ENCODE data around the gene ELK4.

The ELK4 gene

DNA sequence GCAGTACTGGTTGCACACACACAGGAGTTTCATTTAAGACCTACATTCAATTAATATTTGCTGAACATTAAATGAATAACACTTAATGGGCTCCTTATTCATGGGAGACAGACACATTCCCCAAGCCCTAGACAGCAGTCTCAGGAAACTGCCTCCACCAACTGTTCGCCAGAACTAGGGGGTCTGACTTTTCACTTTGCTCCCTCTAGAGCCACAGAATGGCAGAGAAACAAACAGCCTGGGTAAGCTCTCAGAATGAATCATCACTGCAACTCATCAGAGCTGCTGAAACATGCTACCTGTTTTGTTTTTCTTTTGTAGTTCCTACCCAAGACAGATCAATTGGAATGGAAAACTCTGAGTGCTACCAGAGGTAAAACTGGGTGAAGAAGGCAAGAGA lies 31.7 kb downstream of the ELK4 start:
- Histone ChIP-seq H3K4me2 (ENCODE audit: low read length) (no peak overlapping the region), H3K4me1 (ENCODE audit: control insufficient read depth, insufficient read depth, low read length) (peaks cover 8% of the 10 kb centered on the region), H3K9me3 (replicated peaks; ENCODE audit: low read length) (no peaks in the 10 kb centered on the region), H3K9ac (ENCODE audit: low read depth, low read length) (no peak overlapping the region), H3K4me3 (ENCODE audit: low read length) (no peak overlapping the region), H3K36me3 (ENCODE audit: insufficient read depth, low read length) (peaks cover 6% of the 10 kb centered on the region), H3K27me3 (ENCODE audit: control insufficient read depth, insufficient read depth, low read length) (no peaks in the 10 kb centered on the region)

DNA sequence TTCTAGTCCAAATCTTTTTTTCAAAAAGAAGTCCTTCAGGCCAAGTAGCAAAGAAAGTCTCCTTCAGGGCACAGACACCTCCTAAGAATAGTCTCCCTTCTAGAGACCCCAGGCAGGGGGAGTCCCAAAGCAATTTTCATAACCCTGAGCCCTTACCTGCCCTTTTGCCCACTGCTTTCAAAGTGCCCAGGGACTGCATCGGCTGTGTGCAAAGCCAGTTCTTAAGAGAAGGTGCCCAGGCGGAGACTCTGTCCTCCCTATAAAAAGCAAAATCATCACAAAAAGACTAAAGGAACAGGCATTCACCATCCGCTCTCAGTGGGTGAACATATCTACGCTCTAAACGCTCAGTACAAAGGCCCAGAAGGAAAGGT lies 32.2 kb downstream of the ELK4 start:
- Histone ChIP-seq H3K4me1 (ENCODE audit: control insufficient read depth, insufficient read depth, low read length) (peaks cover 8% of the 10 kb centered on the region), H3K4me2 (ENCODE audit: low read length) (no peak overlapping the region), H3K9ac (ENCODE audit: low read depth, low read length) (no peak overlapping the region), H3K36me3 (ENCODE audit: insufficient read depth, low read length) (peaks cover 6% of the 10 kb centered on the region), H3K27me3 (ENCODE audit: control insufficient read depth, insufficient read depth, low read length) (no peaks in the 10 kb centered on the region), H3K9me3 (replicated peaks; ENCODE audit: low read length) (no peaks in the 10 kb centered on the region), H3K4me3 (ENCODE audit: low read length) (no peak overlapping the region)

DNA sequence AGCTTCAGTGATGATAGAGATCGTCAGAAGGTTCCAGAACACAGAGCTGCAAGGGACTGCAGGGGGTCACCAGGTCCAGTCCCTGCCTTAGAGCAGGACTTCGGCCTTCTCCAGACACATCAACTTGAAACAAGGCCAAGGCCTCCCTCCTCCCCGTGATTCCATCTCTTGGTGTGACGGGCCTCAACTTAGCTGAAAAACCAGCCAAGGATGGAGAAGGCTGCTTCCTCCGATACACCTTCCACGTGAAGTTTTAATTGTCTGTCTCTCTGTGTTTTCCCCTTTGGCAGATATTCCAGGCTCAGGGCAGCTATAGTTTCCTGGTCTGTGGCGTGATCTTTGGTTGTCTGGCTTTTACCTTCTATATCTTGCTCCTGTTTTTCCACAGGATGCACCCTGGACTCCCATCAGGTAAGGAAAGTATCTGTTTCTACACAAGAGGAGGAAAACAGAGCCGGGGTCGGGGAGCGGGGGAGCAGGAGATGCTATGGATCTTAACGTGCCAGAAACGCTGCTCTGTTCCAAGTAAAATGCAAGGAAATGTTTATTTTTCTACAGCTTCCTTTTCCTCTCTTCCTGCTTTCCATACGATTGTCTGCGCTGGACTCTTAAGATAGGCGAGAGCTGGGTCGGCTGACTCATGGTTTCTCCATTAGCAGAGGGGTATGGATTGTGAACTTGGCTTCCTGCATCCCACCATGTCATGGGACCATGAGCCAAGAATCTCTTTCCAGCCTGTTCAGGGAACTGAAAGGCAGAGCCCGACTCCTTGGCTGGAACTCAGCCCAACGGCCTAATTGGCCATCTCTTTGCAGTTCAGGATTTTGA lies 32.8 kb downstream of the ELK4 start:
- H3K4me3 ChIP-seq (ENCODE audit: low read length) = no peak overlapping the region
- no peaks in the 10 kb centered on the region for H3K27me3 ChIP-seq (ENCODE audit: control insufficient read depth, insufficient read depth, low read length)
- no peak overlapping the region for H3K9ac ChIP-seq (ENCODE audit: low read depth, low read length)
- H3K9me3 ChIP-seq (replicated peaks; ENCODE audit: low read length) = no peaks in the 10 kb centered on the region
- H3K4me2 ChIP-seq (ENCODE audit: low read length) = no peak overlapping the region
- H3K4me1 ChIP-seq (ENCODE audit: control insufficient read depth, insufficient read depth, low read length) = peaks cover 8% of the 10 kb centered on the region
- H3K36me3 ChIP-seq (ENCODE audit: insufficient read depth, low read length) = peaks cover 6% of the 10 kb centered on the region

DNA sequence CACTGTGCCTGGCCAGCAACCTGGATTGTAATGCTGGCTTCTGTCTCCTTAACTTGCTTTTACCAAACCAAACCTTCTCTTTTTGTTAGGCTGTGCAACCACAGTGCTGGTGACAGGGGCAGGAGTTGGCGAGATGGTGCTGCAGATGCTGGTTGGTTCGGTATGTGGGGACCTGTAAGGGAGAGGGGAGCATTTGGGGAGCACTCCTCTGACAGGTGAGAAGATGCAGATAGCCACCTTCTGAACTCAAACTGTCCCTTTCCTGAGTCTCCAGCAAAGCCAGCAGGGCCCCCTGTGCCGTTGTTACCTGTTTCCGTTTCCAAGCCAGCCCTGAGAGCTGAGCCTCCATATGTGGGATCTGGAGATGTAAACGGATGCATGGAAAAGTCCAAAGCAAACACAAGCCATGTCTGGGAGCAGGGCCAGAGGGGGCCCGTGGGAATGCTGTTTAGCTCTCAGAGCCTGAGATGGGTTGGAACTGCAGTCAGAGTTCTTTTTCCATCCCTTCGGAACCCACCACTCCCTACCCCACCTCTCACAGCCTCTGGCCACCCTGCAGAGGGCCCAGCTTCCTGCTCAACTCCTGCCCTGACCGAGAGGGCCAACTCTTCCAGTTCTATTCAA lies 34.0 kb downstream of the ELK4 start:
- Histone ChIP-seq H3K9ac (ENCODE audit: low read depth, low read length) (no peak overlapping the region), H3K9me3 (replicated peaks; ENCODE audit: low read length) (no peaks in the 10 kb centered on the region)

DNA sequence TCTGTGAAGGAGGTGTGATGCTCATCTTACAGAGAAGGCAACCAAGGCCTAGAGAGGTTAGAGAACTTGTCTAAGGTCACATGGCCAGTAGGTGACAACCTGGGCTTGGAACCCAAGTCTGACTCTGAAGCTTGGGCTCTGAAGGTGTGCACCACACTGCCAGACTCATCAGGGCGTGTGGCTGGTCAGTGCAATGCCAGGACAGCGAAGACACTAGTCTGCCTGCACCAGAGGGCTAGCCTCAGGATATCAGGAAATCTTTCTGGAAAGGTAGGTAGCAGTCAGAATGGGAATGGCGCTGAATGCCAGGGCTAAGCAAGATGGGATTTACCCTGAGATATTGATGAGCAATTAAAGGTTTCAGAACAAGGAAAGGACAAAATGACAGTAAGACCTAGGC lies 34.9 kb downstream of the ELK4 start:
- Histone ChIP-seq H3K36me3 (ENCODE audit: insufficient read depth, low read length) (peaks cover 6% of the 10 kb centered on the region), H3K4me2 (ENCODE audit: low read length) (no peak overlapping the region), H3K9ac (ENCODE audit: low read depth, low read length) (no peak overlapping the region), H3K9me3 (replicated peaks; ENCODE audit: low read length) (no peaks in the 10 kb centered on the region), H3K27me3 (ENCODE audit: control insufficient read depth, insufficient read depth, low read length) (no peaks in the 10 kb centered on the region), H3K4me1 (ENCODE audit: control insufficient read depth, insufficient read depth, low read length) (peaks cover 11% of the 10 kb centered on the region), H3K4me3 (ENCODE audit: low read length) (no peak overlapping the region)

More for the DNA sequence above, 34.0 kb downstream of the ELK4 start:
- Histone ChIP-seq H3K4me1 (ENCODE audit: control insufficient read depth, insufficient read depth, low read length) (peaks cover 8% of the 10 kb centered on the region), H3K36me3 (ENCODE audit: insufficient read depth, low read length) (peaks cover 6% of the 10 kb centered on the region), H3K4me3 (ENCODE audit: low read length) (no peak overlapping the region), H3K4me2 (ENCODE audit: low read length) (no peak overlapping the region), H3K27me3 (ENCODE audit: control insufficient read depth, insufficient read depth, low read length) (no peaks in the 10 kb centered on the region)

DNA sequence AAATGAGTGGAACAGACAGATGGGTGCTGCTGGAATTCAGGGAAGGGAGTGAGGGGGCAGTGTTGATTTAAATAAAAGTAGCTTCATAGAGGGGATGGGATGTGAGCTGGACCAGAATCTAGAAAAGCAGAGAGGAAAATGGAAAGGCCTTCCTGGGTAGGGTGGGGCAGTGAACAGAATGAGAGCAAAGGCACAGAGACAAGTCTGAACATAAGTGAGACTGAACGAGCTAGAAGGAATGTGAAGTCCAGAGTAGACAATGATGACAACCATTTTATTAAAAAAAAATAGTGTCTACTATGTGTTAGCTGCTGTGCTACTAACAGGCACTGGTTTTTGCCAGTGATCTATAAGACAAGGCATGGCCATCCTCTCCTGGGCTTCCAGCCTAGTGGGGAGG lies 36.0 kb downstream of the ELK4 start:
- H3K4me1 ChIP-seq (ENCODE audit: control insufficient read depth, insufficient read depth, low read length) = peaks cover 11% of the 10 kb centered on the region

DNA sequence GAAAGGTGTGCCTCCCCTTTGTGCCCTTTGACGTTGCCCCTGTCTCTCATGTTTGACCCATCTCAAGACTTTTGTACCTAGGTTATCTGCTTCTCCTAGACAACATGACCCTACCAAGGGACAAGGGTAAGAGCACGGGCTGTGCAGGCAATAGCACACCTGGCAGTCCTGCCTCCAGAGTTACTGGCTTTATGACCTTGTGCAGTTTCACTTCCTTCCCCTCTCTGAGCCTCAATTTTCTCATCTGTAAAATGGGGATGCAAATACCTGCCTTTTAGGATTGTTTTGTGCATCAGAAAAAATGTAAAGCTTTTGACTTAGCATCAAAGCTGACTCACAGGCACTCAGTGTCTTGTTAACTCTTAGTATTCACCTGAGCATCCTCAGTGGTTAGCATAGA lies 36.4 kb downstream of the ELK4 start:
- Histone ChIP-seq H3K9me3 (replicated peaks; ENCODE audit: low read length) (no peaks in the 10 kb centered on the region), H3K27me3 (ENCODE audit: control insufficient read depth, insufficient read depth, low read length) (peaks cover 7% of the 10 kb centered on the region), H3K4me1 (ENCODE audit: control insufficient read depth, insufficient read depth, low read length) (peaks cover 11% of the 10 kb centered on the region), H3K36me3 (ENCODE audit: insufficient read depth, low read length) (peaks cover 6% of the 10 kb centered on the region), H3K4me2 (ENCODE audit: low read length) (no peak overlapping the region), H3K4me3 (ENCODE audit: low read length) (no peak overlapping the region), H3K9ac (ENCODE audit: low read depth, low read length) (no peak overlapping the region)

More for the DNA sequence above, 36.0 kb downstream of the ELK4 start:
- no peak overlapping the region for H3K4me2 ChIP-seq (ENCODE audit: low read length)
- H3K4me3 ChIP-seq (ENCODE audit: low read length) = no peak overlapping the region
- H3K9me3 ChIP-seq (replicated peaks; ENCODE audit: low read length) = no peaks in the 10 kb centered on the region
- H3K9ac ChIP-seq (ENCODE audit: low read depth, low read length) = no peak overlapping the region
- peaks cover 3% of the 10 kb centered on the region for H3K27me3 ChIP-seq (ENCODE audit: control insufficient read depth, insufficient read depth, low read length)
- peaks cover 6% of the 10 kb centered on the region for H3K36me3 ChIP-seq (ENCODE audit: insufficient read depth, low read length)

DNA sequence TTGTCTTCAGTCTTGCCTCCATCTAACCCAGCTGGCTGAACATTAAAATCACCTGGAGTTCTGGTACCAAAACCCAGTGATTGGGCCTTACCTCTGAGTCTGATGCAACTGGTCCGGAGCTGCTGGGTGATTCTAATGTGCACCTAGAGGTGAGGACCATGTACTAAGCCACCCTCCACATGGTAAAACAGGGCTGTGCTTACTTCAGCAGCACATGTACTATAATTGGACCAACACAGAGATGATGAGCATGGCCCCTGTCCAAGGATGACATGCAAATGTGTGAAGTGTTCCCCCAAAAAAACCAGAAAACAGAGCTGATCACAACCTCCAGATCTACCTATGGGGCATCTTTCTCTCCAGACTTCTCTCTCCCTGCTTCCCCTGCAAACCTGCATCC lies 37.0 kb downstream of the ELK4 start:
- H3K9me3 ChIP-seq (replicated peaks; ENCODE audit: low read length) = no peaks in the 10 kb centered on the region
- H3K4me1 ChIP-seq (ENCODE audit: control insufficient read depth, insufficient read depth, low read length) = peaks cover 5% of the 10 kb centered on the region
- no peak overlapping the region for H3K4me2 ChIP-seq (ENCODE audit: low read length)
- H3K9ac ChIP-seq (ENCODE audit: low read depth, low read length) = no peak overlapping the region
- peaks cover 6% of the 10 kb centered on the region for H3K36me3 ChIP-seq (ENCODE audit: insufficient read depth, low read length)
- H3K27me3 ChIP-seq (ENCODE audit: control insufficient read depth, insufficient read depth, low read length) = peaks cover 11% of the 10 kb centered on the region
- H3K4me3 ChIP-seq (ENCODE audit: low read length) = no peak overlapping the region

DNA sequence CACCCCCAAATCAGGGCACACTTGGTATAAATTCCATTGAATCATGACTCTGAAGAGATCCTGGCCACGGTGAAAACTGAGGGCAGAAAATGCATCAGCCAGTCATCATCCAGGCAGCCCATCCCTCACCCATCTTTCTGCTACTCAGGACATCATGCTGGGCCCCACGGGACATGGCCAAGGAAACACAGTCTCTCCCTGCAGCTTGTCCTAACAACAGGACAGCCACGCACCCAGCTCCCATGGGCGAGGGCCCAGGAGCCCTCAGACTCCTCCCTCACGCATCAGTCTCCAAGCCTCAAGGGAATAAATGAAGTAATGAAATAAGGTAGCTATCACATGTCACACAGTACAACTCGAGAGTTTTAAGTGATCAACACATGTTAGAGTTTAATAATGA lies 37.8 kb downstream of the ELK4 start:
- Histone ChIP-seq H3K27me3 (ENCODE audit: control insufficient read depth, insufficient read depth, low read length) (peaks cover 11% of the 10 kb centered on the region), H3K4me1 (ENCODE audit: control insufficient read depth, insufficient read depth, low read length) (peaks cover 3% of the 10 kb centered on the region), H3K4me3 (ENCODE audit: low read length) (no peak overlapping the region), H3K9me3 (replicated peaks; ENCODE audit: low read length) (no peaks in the 10 kb centered on the region), H3K4me2 (ENCODE audit: low read length) (no peak overlapping the region), H3K36me3 (ENCODE audit: insufficient read depth, low read length) (peaks cover 3% of the 10 kb centered on the region), H3K9ac (ENCODE audit: low read depth, low read length) (no peak overlapping the region)

DNA sequence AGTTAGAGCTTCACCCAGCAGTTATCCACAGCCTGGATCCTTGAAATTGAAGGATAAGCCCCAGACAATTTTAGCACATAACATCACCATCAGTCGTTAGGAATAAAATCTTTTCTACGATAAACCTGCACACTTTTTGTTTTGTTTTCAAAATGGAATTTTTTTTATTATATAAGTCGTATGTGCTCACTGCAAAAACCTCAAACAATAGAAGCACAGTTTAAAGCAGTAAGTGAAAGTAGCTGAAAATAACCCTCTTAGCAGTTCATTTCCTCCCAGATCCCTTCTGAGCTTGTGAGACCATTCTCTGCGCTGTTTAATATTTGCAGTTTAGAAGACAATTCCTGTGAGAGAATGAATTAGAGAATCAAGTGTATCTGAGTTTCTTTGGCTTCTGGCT lies 38.3 kb downstream of the ELK4 start:
- no peaks in the 10 kb centered on the region for H3K9me3 ChIP-seq (replicated peaks; ENCODE audit: low read length)
- peaks cover 2% of the 10 kb centered on the region for H3K36me3 ChIP-seq (ENCODE audit: insufficient read depth, low read length)
- no peak overlapping the region for H3K4me3 ChIP-seq (ENCODE audit: low read length)
- no peak overlapping the region for H3K9ac ChIP-seq (ENCODE audit: low read depth, low read length)
- no peak overlapping the region for H3K4me2 ChIP-seq (ENCODE audit: low read length)
- H3K4me1 ChIP-seq (ENCODE audit: control insufficient read depth, insufficient read depth, low read length) = peaks cover 6% of the 10 kb centered on the region
- peaks cover 11% of the 10 kb centered on the region for H3K27me3 ChIP-seq (ENCODE audit: control insufficient read depth, insufficient read depth, low read length)

DNA sequence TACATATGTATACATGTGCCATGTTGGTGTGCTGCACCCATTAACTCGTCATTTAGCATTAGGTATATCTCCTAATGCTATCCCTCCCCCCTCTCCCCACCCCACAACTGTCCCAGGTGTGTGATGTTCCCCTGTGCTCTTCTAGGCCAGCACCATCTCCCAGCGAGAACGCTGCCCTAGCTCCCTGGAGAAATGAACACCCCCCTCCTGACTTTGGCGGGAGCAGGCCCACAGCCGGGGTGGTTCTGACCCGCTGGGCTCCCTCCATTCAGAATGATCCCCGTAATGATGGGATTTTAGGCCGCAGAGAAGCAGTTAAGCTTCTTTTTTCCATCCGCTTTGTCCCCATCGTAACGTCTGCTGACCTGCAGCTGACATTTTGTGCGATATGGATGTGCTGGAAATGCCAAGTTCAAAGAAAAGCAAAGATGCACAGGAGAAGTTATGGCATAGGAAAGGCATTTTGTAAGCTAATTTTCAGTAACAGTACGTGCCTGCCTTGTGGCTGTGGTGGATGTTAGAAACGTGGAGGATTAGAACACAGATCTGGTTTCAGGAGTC lies 39.3 kb downstream of the ELK4 start:
- Histone ChIP-seq H3K9ac (ENCODE audit: low read depth, low read length) (no peak overlapping the region), H3K4me1 (ENCODE audit: control insufficient read depth, insufficient read depth, low read length) (peaks cover 6% of the 10 kb centered on the region)

More for the DNA sequence above, 39.3 kb downstream of the ELK4 start:
- Histone ChIP-seq H3K9me3 (replicated peaks; ENCODE audit: low read length) (no peaks in the 10 kb centered on the region), H3K4me3 (ENCODE audit: low read length) (no peak overlapping the region), H3K36me3 (ENCODE audit: insufficient read depth, low read length) (no peaks in the 10 kb centered on the region), H3K4me2 (ENCODE audit: low read length) (no peak overlapping the region), H3K27me3 (ENCODE audit: control insufficient read depth, insufficient read depth, low read length) (peaks cover 11% of the 10 kb centered on the region)
